ENCODE measurements around the gene ALDH1A3. TPM values are rescaled to one million over a fixed set of nuclear protein-coding genes. Genes with fewer than 3 reads are reported as not detected.

ALDH1A3 gene
- total RNA-seq, 2 experiments from 2014 or later = not detected

DNA sequence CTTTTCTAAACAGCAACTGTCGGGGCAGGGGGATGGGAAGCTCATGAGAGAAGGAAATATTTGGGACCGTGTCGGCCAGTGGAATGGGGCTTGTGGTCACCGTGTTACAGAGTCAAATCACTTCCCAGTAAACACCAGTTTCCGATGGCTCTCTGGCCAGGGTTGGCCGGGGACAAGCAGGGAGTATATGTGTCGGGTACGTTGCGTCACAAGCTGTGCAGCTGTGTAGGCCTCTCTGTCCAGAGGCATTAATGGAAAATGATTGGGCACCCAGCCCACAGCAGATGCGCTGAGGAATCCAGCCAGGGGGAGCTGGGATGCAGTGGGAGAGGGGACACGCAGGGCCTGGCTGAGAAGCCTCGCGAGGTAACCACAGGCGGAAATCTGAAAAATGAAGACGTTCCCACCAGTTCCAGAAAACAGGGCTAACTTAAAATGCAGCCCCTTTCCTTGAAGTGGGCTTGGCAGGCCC lies 15.8 kb upstream of the ALDH1A3 start:
- peaks cover 16% of the 10 kb centered on the region for H3K27me3 Mint-ChIP-seq
- ChIA-PET POLR2A (no interaction called here), CTCF (interaction anchor here (0.9 to 1.2 kb wide), 2 partner anchors 9 to 23 kb away, joined by 3 to 4 read pairs; no protein-coding TSS in a partner anchor)
- H3K27ac Mint-ChIP-seq = no peak overlapping the region
- no peaks in the 10 kb centered on the region for H3K36me3 Mint-ChIP-seq (ENCODE audit: low read depth)
- no peaks in the 10 kb centered on the region for H3K9me3 Mint-ChIP-seq
- H3K4me3 Mint-ChIP-seq = no peak overlapping the region
- no peaks in the 10 kb centered on the region for H3K4me1 Mint-ChIP-seq
- no peak for DNase-seq

GRCh38 chr15:100866386-100867330 lies 13.0 kb upstream of the ALDH1A3 start:
- ChIA-PET POLR2A (no interaction called here), CTCF (interaction anchor here (1.0 kb wide), 1 partner anchor 145 kb away, joined by 3 read pairs; no protein-coding TSS in a partner anchor)
- no peaks in the 10 kb centered on the region for H3K4me1 Mint-ChIP-seq
- H3K27ac Mint-ChIP-seq = no peak overlapping the region
- no peaks in the 10 kb centered on the region for H3K36me3 Mint-ChIP-seq (ENCODE audit: low read depth)
- no peak overlapping the region for H3K4me3 Mint-ChIP-seq
- H3K27me3 Mint-ChIP-seq = peaks cover 16% of the 10 kb centered on the region
- no peak for DNase-seq
- peaks cover 4% of the 10 kb centered on the region for H3K9me3 Mint-ChIP-seq

- H3K4me1 Mint-ChIP-seq = no peaks in the 10 kb centered on the region
- DNase-seq = no peak
- ChIA-PET POLR2A (no interaction called here), CTCF (no interaction called here)
- no peaks in the 10 kb centered on the region for H3K36me3 Mint-ChIP-seq (ENCODE audit: low read depth)
- H3K27me3 Mint-ChIP-seq = peaks cover 16% of the 10 kb centered on the region
- no peak overlapping the region for H3K4me3 Mint-ChIP-seq
- no peak overlapping the region for H3K27ac Mint-ChIP-seq
- H3K9me3 Mint-ChIP-seq = peaks cover 4% of the 10 kb centered on the region
These were observed 12.2 kb upstream of the ALDH1A3 start for GRCh38 chr15:100867433-100867832.

DNA sequence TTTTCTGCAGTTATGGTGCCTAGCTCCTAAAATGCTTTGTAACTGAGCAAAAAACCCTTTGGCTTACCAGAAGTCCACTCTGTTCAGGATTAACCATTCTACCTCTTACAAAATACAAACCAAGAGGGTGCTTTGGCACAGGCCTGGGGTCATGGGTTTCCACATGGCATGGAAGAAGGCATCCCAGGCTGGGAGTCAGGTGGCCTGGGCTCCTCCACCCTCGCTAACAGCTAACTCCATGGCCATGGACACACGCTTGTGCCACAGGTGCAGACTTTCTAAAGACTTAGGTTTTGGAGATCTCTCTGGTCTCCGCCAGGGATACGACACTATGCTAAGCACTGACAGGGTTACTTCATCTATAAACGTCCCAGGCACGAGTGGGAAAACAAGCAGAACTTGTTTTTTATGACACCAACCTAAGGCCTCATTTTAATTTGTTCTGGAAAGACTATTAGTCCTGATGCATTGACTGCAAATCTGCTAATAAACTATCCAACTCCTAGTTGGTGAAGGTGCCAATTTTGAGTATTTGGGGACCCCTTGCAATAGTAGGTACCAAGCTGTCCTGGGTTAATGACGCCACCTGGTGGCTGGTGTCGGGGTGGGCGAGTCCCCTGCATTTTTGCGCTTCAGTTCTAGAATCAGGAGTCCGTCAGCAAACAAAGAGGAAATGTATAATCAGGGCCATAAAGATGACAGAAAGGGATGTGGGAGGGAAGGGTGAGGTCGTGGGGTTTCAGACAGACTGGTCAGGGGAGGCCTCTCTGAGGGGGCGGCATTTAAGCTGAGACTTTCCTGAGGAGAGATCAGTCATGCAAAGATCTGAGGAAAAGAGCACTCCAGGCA lies 10.3 kb upstream of the ALDH1A3 start:
- no peaks in the 10 kb centered on the region for H3K4me1 Mint-ChIP-seq
- H3K36me3 Mint-ChIP-seq (ENCODE audit: low read depth) = no peaks in the 10 kb centered on the region
- ChIA-PET POLR2A (no interaction called here), CTCF (interaction anchor here (1.2 to 2.1 kb wide), 4 partner anchors 27 to 527 kb away, joined by 3 to 7 read pairs (median 4); partner anchors contain the start of gene ADAMTS17)
- H3K27me3 Mint-ChIP-seq = peaks cover 11% of the 10 kb centered on the region
- H3K4me3 Mint-ChIP-seq = no peak overlapping the region
- H3K27ac Mint-ChIP-seq = no peak overlapping the region
- no peak for DNase-seq
- H3K9me3 Mint-ChIP-seq = peaks cover 4% of the 10 kb centered on the region

DNA sequence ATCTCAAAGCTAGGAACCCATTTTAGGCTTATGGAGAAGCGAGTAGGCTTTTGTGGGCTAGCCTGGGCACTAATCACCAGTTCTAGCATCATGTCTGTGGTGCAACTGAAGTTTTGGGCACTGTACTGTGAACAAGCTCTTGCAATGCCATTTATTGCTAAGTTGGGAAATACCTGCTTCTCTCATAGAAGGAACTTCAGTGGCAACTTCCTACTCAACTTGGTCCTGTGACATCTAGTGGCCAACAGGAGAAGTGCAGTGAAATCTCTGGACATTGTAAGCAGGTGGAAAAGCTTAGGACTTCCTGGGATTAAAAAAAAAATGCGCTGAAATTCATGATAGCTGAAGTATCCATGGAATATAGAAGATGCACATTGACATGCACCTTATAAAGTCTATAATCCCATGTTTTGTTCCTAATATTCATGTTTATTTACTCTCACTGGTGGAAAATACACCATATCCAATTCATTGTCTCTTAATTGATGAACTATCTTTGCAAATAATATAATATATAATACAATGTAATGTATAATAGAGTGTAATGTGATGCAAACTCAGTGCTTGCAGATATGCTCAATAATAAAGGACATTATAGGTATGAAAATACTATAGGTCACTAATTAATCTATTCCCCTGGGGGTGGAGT lies 6.5 kb upstream of the ALDH1A3 start:
- Mint-ChIP-seq H3K27me3 (peaks cover 32% of the 10 kb centered on the region), H3K4me1 (no peaks in the 10 kb centered on the region), H3K27ac (no peak overlapping the region), H3K9me3 (peaks cover 4% of the 10 kb centered on the region), H3K4me3 (no peak overlapping the region), H3K36me3 (ENCODE audit: low read depth) (no peaks in the 10 kb centered on the region)
- ChIA-PET CTCF (interaction anchor here (0.5 to 2.4 kb wide), 16 partner anchors 9 to 1850 kb away, joined by 3 to 14 read pairs (median 4); partner anchors contain the start of gene LRRK1), POLR2A (no interaction called here)
- DNase-seq = peak; percentile 46

DNA sequence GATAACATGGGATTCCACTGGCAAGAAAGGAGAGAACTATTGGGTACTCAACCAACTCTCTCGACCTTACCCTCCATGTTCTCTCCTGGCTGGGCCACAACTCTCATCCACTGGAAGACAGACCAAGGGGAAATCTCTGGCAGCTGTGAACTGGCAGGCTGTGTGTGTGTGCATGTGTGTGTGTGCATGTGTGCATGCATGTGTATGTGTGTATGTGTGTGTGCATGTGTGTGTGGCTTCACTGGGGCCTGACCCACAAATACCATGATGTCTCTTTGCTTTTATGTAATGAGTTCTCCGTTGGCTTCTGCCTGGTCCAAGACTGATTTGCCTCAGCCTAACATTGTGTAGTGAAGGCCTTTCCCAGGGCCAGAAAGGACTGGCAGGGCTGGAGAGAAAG lies 4.1 kb upstream of the ALDH1A3 start:
- no peak for DNase-seq
- no peaks in the 10 kb centered on the region for H3K9me3 Mint-ChIP-seq
- H3K36me3 Mint-ChIP-seq (ENCODE audit: low read depth) = no peaks in the 10 kb centered on the region
- ChIA-PET POLR2A (no interaction called here), CTCF (interaction anchor here (1.3 kb wide), 1 partner anchor 9 kb away, joined by 5 read pairs; no protein-coding TSS in a partner anchor)
- H3K4me3 Mint-ChIP-seq = no peak overlapping the region
- H3K27me3 Mint-ChIP-seq = peaks cover 43% of the 10 kb centered on the region
- H3K4me1 Mint-ChIP-seq = peaks cover 6% of the 10 kb centered on the region
- no peak overlapping the region for H3K27ac Mint-ChIP-seq

GRCh38 chr15:100875976-100876375 lies 3.7 kb upstream of the ALDH1A3 start:
- no peak for DNase-seq

GRCh38 chr15:100877551-100877950 lies 2.1 kb upstream of the ALDH1A3 start:
- CTCF ChIA-PET = no interaction called here
- Mint-ChIP-seq H3K27ac (no peak overlapping the region), H3K27me3 (peaks cover 64% of the 10 kb centered on the region), H3K36me3 (ENCODE audit: low read depth) (no peaks in the 10 kb centered on the region), H3K4me1 (peaks cover 9% of the 10 kb centered on the region), H3K9me3 (no peaks in the 10 kb centered on the region), H3K4me3 (no peak overlapping the region)
- POLR2A ChIA-PET = interaction anchor here (0.6 to 1.2 kb wide), 2 partner anchors 251 to 1906 kb away, joined by 3 to 4 read pairs; no protein-coding TSS in a partner anchor
- DNase-seq = no peak

More at GRCh38 chr15:100875976-100876375, 3.7 kb upstream of the ALDH1A3 start:
- Mint-ChIP-seq H3K27ac (no peak overlapping the region), H3K4me3 (no peak overlapping the region), H3K4me1 (peaks cover 9% of the 10 kb centered on the region), H3K36me3 (ENCODE audit: low read depth) (no peaks in the 10 kb centered on the region), H3K27me3 (peaks cover 48% of the 10 kb centered on the region), H3K9me3 (no peaks in the 10 kb centered on the region)
- ChIA-PET CTCF (interaction anchor here (1.3 kb wide), 1 partner anchor 9 kb away, joined by 5 read pairs; no protein-coding TSS in a partner anchor), POLR2A (no interaction called here)

GRCh38 chr15:100878130-100878529 lies 1.5 kb upstream of the ALDH1A3 start:
- Mint-ChIP-seq H3K36me3 (ENCODE audit: low read depth) (no peaks in the 10 kb centered on the region), H3K9me3 (no peaks in the 10 kb centered on the region), H3K4me3 (no peak overlapping the region), H3K4me1 (peaks cover 9% of the 10 kb centered on the region), H3K27ac (no peak overlapping the region), H3K27me3 (peaks cover 68% of the 10 kb centered on the region)
- ChIA-PET POLR2A (interaction anchor here (1.2 kb wide), 1 partner anchor 251 kb away, joined by 3 read pairs; no protein-coding TSS in a partner anchor), CTCF (no interaction called here)
- no peak for DNase-seq

DNA sequence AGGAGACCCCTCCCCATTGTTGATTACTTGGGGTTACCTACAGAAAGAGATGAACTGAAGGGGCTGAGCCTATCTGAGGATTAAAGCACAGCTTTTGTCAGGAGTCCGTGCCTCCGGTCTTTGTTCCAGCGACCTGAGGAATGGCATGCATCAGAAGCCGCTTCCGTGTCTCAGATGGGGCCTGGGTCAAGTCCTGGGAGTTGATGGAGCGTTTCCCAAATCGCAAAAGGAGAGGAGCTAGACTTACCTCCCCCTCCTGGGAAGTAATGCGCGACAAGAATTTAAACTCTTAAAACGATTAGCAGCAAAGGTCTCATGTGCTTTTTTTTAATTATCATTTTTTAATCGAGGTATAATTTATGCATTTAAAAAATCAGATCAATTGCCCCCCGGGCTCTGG lies 983 bp upstream of the ALDH1A3 start:
- H3K27ac Mint-ChIP-seq = no peak overlapping the region
- DNase-seq = no peak
- H3K36me3 Mint-ChIP-seq (ENCODE audit: low read depth) = no peaks in the 10 kb centered on the region
- peaks cover 73% of the 10 kb centered on the region for H3K27me3 Mint-ChIP-seq
- H3K4me3 Mint-ChIP-seq = peak overlapping the region; percentile 46
- CTCF ChIA-PET = no interaction called here
- H3K4me1 Mint-ChIP-seq = peaks cover 9% of the 10 kb centered on the region
- POLR2A ChIA-PET = interaction anchor here (1.2 kb wide), 1 partner anchor 252 kb away, joined by 3 read pairs; no protein-coding TSS in a partner anchor
- no peaks in the 10 kb centered on the region for H3K9me3 Mint-ChIP-seq

DNA sequence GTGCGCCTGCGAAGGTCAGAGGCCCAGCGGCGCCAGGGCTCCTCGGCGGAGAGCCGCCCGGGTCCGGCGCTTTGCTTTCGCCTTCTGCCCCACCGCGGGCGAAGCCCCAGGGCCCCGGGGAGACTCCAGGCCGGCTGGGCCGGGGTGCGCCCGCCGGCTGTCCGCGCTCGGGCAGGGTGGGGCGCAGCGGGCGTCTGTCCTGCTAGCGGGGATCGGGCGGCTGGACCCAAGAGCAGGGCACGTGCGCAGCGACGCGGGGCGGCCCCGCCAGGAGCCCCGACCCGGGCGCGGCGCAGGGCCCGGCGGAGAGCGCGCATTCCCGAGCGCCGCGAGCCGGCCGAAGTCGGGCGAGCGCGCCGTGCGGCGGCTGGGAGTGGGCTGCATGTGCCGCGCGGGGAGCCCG lies 569 bp upstream of the ALDH1A3 start:
- no peak for DNase-seq
- no peak overlapping the region for H3K27ac Mint-ChIP-seq
- ChIA-PET POLR2A (no interaction called here), CTCF (interaction anchor here (0.6 kb wide), 1 partner anchor 959 kb away, joined by 3 read pairs; no protein-coding TSS in a partner anchor)
- peaks cover 78% of the 10 kb centered on the region for H3K27me3 Mint-ChIP-seq
- no peaks in the 10 kb centered on the region for H3K9me3 Mint-ChIP-seq
- H3K4me3 Mint-ChIP-seq = no peak overlapping the region
- peaks cover 9% of the 10 kb centered on the region for H3K4me1 Mint-ChIP-seq
- H3K36me3 Mint-ChIP-seq (ENCODE audit: low read depth) = no peaks in the 10 kb centered on the region

DNA sequence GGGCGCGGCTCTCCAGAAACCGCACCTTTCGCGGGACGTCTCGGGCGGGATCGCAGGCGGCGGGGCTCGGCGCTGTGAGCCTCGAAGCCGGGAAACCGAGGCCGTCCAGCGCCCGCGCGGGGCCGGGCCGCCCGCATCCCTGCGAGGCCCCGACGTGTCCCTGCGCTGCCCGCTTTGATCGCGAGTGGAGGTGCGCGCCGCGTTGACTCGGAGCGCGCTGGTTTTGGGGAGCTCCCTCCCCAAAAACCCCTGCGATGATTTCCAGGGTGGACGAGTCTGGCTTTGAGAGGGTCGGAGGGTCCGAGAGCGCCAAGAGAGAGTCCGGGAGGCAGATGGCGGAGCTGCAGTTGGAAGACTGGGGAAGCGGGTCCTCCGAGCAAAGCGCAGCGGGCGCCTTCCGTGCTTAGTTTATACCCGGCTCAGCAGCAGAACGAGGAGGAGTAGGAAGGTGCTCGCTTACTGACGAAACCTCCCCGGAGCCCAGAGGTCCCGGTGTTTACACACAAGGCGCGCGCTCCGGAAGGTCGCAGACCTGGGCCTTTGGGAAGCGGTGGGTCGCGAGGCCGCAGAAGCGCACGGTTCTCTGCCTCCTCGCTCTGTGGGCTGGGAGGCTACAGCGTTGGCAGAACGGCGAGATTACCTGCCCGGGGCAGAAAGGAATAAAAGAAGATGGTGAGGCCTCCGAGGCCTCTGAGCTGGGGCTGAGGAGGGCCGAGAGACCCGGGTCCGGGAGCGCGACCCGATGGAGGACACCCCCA lies 687 bp downstream of the ALDH1A3 start:
- POLR2A ChIA-PET = no interaction called here
- Mint-ChIP-seq H3K27me3 (peaks cover 83% of the 10 kb centered on the region), H3K36me3 (ENCODE audit: low read depth) (no peaks in the 10 kb centered on the region), H3K4me1 (peaks cover 9% of the 10 kb centered on the region), H3K4me3 (no peak overlapping the region), H3K27ac (no peak overlapping the region), H3K9me3 (no peaks in the 10 kb centered on the region)
- CTCF ChIA-PET = no interaction called here
- DNase-seq = no peak
